ENCODE data around the gene TEKTIP1. TPM values are rescaled to one million over a fixed set of nuclear protein-coding genes. Genes with fewer than 3 reads are reported as not detected.

Gene TEKTIP1
- total and polyA plus RNA-seq, 12 donors, result 0.09 to 1.3 (median 0.79) TPM; not detected in 1

DNA sequence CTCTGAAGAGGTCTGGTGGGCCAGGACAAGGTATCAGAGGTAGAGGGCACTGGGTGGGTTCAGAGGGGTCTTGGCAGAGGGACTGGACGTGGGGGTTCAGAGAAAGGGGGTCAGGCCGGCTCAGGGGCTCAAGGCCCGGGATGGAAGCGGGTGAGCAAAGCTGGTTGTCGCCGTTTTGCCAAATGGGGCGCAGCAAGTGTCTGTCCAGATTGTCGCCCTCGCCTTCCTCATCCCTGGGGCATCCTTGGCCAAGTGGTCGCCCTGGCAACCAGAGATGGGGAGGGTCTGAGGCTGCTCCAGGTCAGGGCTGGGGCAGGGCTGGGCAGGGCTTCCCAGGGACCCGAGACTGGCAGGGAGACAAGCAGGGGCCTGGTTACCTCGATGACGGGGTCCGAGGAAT is 45.3 kb upstream of the TEKTIP1 start:
- H3K4me3 ChIP-seq, result no peak overlapping the region
- ATAC-seq, result peak in 4 of 8 donors; percentile 5 to 24 (median 10)
- no peak overlapping the region for H3K27ac ChIP-seq
- intact Hi-C loops (cut with DNase I), result no loop called here
- peaks cover 0 to 81% (median 27%) of the 10 kb centered on the region in 9 donors for H3K36me3 ChIP-seq
- H3K27me3 ChIP-seq, result no peaks in the 10 kb centered on the region
- DNase-seq, result no peak
- peaks cover 0 to under 1% (median 0%) of the 10 kb centered on the region in 9 donors for H3K4me1 ChIP-seq
- 94 to 97% methylated on average over 14 of the region's 14 CpGs for WGBS, 2 donors
- H3K9me3 ChIP-seq, result no peaks in the 10 kb centered on the region
- no peak for TF ChIP-seq CTCF (IDR thresholded peaks at IDR 0.05)

DNA sequence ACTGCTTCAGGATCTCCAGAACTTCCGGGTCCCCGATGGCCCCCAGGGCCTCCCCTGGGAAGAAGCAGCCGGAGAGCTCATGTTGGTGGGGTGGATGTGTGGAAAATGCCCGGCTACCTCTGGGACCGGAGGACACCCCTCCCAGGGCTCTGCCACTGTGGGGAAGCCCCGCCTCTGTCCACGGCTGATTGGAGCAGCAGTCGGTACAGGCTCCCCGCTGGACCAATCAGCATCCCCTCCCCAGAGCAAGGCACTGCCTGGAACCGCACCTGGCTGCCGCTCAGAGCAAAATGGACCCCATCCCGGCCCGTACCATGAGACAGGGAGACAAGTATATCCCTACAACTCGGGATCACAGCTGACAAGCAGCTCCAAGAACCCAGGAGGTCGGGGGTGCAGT is 44.9 kb upstream of the TEKTIP1 start:
- no peaks in the 10 kb centered on the region for H3K27me3 ChIP-seq
- ATAC-seq (peak in 4 of 8 donors; percentile 5 to 51 (median 38)), DNase-seq (no peak)
- TF ChIP-seq CTCF (IDR thresholded peaks at IDR 0.05), result no peak
- intact Hi-C loops (cut with DNase I), result no loop called here
- H3K4me3 ChIP-seq, result no peak overlapping the region
- H3K9me3 ChIP-seq, result no peaks in the 10 kb centered on the region
- H3K4me1 ChIP-seq, result peaks cover 0 to 5% (median 1%) of the 10 kb centered on the region in 9 donors
- peaks cover 0 to 81% (median 27%) of the 10 kb centered on the region in 9 donors for H3K36me3 ChIP-seq
- WGBS, 2 donors, result 79 to 85% methylated on average over 15 of the region's 15 CpGs
- no peak overlapping the region for H3K27ac ChIP-seq

DNA sequence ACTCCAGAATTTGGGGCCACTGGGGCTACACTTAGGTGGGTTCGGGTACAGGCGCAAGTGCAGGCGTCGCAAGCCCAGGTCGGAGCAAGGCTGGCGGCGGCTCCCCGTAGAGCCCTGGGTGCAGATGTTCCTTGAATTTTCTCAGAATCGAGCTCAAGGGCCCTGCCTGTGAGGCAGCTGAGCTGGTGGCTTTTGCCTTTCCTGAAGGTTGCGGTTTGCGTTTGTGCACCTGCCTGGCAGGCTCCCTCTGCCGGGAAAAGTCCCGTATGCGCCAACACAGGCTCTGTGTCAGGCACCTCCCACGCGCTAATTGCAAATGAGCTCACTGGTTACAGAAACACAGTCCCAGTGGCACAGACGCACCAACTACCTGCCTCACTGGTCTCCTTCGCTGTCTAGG is 44.4 kb upstream of the TEKTIP1 start:
- H3K36me3 ChIP-seq, result peaks cover 0 to 78% (median 27%) of the 10 kb centered on the region in 9 donors
- H3K9me3 ChIP-seq, result no peaks in the 10 kb centered on the region
- H3K27me3 ChIP-seq, result no peaks in the 10 kb centered on the region
- WGBS, 2 donors, result 94 to 95% methylated on average over 18 of the region's 18 CpGs
- no peak overlapping the region for H3K27ac ChIP-seq
- intact Hi-C loops (cut with DNase I), result no loop called here
- DNase-seq (no peak), ATAC-seq (no peak)
- peaks cover 0 to 10% (median 6%) of the 10 kb centered on the region in 9 donors for H3K4me1 ChIP-seq
- no peak for TF ChIP-seq CTCF (IDR thresholded peaks at IDR 0.05)
- H3K4me3 ChIP-seq, result no peak overlapping the region

GRCh38 chr19:3496392-3497273 is 42.3 kb upstream of the TEKTIP1 start:
- DNase-seq, result no peak
- intact Hi-C loops (cut with DNase I), result no loop called here
- H3K4me3 ChIP-seq, result no peak overlapping the region
- H3K4me1 ChIP-seq, result peaks cover 0 to 18% (median 12%) of the 10 kb centered on the region in 9 donors
- H3K27me3 ChIP-seq, result no peaks in the 10 kb centered on the region
- no peak for ATAC-seq
- peaks cover 0 to 58% (median 27%) of the 10 kb centered on the region in 9 donors for H3K36me3 ChIP-seq
- H3K9me3 ChIP-seq, result no peaks in the 10 kb centered on the region
- WGBS, 2 donors, result 96% methylated on average over 32 of the region's 32 CpGs
- no peak overlapping the region for H3K27ac ChIP-seq
- TF ChIP-seq CTCF (IDR thresholded peaks at IDR 0.05), result no peak
